Left ventricle myocardium superior (tissue), 1 donor: ENCODE data around the gene ATP4A. TPM values are rescaled to one million over a fixed set of nuclear protein-coding genes. Genes with fewer than 3 reads are reported as not detected.
"Not testable (repeated sequence)": the region's sequence is repeated elsewhere in the genome, so short reads cannot be mapped to it uniquely, and the experiment has no call there.

Experiments used
- ATAC-seq: fragments of 200-7000 bp; cut with Tn5 transposase; one replicate; pipeline ENCODE4 v1.9.1; 2020; ENCODE audit warnings: mild to moderate bottlenecking, moderate library complexity
- DNase-seq: peaks from one replicate; pipeline ENCODE4 v3.0.0-alpha.2; 2020
- intact Hi-C: fragments of 100-400 bp; cut with micrococcal nuclease; formaldehyde crosslinking; loops from one replicate; pipeline ENCODE4 v1.11.0; 2022
- long read RNA-seq: library from polyadenylated mRNA; unstranded; transcript quantifications from one replicate; pipeline ENCODE4 v2.0.0, GENCODE V29; 2021
- total RNA-seq: library from RNA; stranded (reverse); fragmentation: NEBNext Ultra II Directional; extraction: Animal tissue kit (Norgen Biotek cat#: 25700); gene quantifications from one replicate; pipeline ENCODE4 v1.2.1, GENCODE V29; 2021
- donor health status: DM: no; HTN: yes; CAD: no; lungs with severe emphysema.

The ATP4A gene
- not detected for total RNA-seq
- long read RNA-seq, result 0 reads

DNA sequence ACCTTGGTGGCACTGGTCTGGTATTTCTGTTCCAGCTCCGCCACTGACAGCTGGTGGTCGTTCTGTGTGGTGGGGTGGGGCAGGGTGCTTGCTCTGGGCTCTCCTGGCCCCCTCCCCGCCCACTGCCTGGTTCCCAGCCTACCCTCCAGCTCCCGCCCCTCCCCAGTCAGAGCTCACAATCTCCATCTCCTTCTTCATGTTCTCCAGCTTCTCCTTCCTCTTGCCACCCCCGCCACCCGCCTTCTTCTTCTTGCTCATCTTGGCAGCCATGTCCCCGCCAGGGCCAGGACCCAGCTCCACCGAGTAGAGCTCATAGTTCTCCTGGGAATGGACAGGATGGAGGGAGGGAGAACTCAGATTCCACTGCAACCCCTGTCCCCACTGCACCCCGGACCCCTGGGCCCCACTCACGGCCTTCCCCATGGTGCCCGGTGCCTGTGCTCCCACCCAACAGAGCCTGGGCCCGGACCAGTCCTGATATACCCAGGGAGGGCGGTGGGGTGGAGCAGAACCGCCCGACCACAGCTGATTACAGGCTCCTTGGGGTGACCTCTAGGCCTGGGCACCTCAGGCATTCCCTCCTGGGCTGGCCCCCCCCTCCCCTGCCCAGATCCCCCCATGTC lies at the start of gene ATP4A:
ATP4A (minus strand) TSS at position 452 of the 623 bp plus-strand sequence; CDS start at position 423, 29 bp downstream.
- no peak for DNase-seq
- ATAC-seq, result no peak
- intact Hi-C loops, result no loop called here

DNA sequence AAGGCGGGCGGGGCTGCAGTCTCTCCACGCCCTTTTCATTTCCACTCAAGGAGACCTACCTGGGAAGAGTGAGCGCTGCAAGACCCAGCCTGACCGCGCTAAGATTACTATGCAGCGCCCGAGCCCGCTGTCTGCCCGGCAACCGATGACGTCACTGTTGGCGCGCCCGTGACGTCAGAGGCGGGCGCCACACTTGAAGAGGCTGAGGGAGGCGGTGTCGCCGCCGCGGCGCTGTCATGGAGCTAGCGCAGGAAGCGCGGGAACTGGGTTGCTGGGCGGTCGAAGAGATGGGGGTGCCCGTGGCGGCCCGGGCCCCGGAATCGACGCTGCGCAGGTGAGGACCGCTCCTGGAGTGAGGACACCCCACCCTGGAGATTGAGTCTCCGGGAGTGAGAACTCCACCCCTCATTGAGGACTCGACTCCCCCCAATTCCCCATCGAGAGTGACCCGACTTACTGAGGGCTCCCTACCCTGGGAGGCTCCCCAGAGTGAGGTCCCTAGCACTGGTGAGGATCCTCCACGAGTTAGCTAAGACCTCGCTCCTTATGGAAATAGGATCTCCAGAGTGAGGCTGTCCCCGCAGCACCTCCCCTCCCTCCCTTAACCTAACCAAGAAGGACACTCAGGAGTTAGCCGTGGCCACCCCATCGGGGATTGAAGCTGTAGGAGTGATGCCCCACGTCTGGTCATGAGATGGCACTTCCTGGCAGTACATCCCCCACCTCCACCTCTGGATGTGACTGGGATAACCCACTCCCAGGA lies 49.3 kb upstream of the ATP4A start, which contains the start of gene HAUS5:
HAUS5 (plus strand) TSS at position 177 of the 763 bp plus-strand sequence; CDS start at position 237, 60 bp downstream.
- intact Hi-C loops, result no loop called here
- peak; percentile 98 for ATAC-seq
- peak; percentile 97 for DNase-seq

DNA sequence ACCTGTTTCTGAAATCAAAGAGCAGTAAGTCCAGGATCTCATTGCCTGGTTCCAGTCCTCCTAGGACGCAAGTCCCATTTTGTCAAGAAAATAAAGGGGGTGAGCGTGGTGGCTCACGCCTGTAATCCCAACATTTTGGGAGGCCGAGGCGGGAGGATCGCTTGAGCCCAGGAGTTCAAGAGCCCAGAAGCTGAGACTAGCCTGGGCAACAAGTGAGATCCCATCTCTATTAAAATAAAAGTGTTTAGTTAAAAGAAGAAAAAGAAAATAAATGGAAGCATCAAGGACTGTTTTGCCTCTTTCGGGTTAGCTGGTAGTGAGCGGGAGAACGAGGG lies 48.7 kb upstream of the ATP4A start:
- ATAC-seq (no peak), DNase-seq (no peak)
- intact Hi-C loops, result no loop called here

DNA sequence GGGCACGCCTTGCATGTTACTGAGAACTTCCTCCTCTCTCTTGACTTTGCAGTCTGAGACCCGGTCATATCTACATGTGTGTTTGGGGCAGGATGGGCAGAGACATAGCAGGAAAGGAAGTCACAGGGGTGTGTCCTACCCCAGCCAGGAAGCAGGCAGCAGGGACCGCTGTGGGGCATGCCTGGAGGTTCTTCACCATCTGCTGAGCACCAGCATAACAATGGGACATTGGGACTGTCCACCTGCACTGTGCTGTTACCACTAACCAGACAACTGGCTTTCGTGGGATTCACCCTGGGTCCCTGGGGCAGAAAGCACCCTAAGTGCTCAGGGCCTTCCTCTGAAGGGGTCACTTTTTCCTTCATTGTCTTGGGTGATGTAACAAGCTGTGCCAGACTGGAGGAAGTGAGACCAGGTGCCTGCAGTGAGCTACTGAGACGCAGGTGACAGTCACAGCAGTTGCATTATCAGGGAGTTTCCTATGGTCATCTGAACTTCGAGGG lies 46.4 kb upstream of the ATP4A start:
- intact Hi-C loops, result no loop called here
- DNase-seq, result no peak
- no peak for ATAC-seq

DNA sequence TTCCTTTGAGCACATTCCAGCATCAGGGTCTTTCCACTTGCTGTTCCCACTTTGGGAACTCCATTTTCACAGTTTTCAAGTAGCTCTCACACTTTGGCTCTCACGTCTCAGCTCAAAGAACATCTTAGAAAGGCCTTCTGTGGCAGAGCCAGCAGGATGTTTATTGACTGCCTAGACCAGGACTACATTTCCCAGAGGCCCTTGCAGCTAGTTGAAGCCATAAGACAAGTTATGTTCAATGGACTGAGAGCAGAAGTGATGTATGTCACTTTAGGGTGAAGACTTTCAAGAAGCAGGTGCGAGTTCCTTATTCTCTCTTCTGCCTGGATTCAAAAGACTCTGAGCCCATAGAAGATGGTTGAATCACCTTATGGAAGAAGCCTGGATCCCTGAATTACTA lies 44.8 kb upstream of the ATP4A start:
- no peak for DNase-seq
- intact Hi-C loops, result no loop called here
- no peak for ATAC-seq

DNA sequence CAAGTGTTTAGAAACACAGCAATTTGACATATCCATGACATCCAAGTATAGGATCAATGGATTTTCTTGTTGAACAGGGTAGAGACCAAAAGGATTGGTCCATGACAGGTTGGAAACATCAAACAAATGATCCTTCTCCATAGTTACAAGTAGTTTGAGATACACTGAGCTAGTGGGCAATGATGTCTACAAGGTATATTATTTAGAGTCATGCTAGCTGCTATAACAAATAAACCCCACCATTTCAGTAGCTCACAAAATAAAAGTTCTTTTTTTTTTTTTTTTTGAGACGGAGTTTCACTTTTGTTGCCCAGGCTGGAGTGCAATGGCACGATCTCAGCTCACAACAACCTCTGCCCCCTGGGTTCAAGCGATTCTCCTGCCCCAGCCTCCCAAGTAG lies 44.2 kb upstream of the ATP4A start:
- DNase-seq (no peak), ATAC-seq (no peak)
- intact Hi-C loops, result no loop called here

DNA sequence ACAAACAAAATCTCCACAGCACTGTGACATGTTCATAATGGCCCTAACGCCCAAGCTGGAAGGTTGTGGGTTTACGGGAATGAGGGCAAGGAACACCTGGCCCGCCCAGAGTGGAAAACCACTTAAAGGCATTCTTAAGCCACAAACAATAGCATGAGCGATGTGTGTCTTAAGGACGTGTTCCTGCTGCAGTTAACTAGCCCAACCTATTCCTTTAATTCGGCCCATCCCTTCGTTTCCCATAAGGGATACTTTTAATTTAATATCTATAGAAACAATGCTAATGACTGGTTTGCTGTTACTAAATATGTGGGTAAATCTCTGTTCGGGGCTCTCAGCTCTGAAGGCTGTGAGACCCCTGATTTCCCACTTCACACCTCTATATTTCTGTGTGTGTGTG lies 43.7 kb upstream of the ATP4A start:
- intact Hi-C loops, ATAC-seq, DNase-seq: not testable (repeated sequence)

DNA sequence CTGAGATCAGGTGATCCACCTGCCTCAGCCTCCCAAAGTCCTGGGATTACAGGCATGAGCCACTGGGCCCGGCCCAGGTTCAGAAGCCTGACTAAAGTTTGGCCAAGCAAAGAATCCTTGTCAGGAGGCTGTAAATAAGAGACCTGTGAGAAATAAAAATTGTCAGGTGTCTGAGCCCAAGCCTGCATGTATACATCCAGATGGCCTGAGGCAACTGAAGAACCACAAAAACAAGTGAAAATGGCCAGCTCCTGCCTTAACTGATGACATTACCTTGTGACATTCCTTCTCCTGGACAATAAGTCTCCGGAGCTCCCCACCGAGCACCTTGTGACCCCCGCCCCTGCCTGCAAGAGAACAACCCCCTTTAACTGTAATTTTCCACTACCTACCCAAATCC lies 41.0 kb upstream of the ATP4A start:
- ATAC-seq, intact Hi-C loops, DNase-seq: not testable (repeated sequence)

DNA sequence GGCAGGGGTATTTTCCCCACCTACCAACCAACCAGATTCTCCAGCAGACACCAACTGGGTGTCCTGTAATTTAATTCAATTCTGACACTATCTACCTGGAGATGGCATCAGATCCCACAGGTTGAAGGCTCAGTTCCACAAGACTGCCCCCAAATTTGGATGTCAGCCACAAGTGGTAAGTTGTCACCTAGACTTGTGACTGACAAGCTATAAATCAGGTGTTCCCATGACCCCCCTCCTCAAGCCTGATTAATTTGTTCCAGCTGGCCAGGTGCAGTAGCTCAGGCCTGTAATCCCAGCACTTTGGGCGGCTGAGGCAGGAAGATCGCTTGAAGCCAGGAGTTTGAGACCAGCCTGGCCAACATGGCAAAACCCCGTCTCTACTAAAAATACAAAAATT lies 38.5 kb upstream of the ATP4A start:
- ATAC-seq (no peak), DNase-seq (no peak)
- intact Hi-C loops, result no loop called here

DNA sequence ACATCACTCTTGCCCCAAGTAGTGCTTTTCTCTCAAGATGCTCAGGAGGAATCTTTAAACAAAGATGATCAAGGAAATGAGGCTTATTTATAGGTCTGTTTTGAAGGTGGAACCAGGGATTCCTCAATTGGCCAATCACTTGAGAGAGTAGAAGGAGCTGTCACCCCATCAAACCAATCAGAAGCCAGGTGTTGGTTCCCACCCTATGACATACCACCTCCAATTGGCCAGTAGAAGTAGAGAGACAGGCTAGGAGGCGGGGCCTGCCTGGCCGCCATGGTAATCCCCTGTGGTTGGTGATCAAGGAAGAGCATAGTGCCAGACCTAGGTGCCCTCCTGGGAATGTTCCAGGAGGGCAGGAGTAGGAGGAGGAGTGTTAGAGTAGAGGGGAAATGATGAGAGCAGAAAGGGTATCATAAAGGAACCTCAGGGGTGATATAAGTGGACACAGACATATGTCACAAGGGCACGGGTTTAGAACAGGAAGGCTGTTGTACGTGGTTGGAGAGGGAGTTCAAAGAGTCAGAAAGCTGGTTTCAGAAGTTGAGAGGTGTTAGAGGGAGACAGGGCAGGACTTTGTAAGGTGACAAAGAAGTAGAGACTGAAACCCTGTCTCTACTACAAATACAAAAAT lies 33.0 kb upstream of the ATP4A start:
- no peak for DNase-seq
- intact Hi-C loops, result no loop called here

DNA sequence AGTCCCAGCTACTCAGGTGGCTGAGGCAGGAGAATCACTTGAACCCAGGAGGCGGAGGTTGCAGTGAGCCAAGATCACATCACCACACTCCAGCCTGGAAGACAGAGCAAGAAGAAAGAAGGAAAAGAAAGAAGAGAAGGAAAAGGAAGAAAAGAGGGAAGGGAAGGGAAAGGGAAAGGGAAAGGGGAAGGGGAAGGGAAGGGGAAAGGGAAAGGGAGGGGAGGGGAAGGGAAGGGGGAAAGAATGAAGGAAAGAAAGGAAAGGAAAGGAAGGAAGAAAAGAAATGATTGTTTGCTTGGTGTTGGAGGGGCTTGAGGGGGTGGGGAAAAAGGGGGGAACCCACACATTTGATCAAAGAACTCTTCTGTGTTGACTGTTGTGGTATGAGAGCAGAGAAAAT lies 32.5 kb upstream of the ATP4A start:
- no peak for DNase-seq
- intact Hi-C loops, result no loop called here
- no peak for ATAC-seq

More for the DNA sequence above, 33.0 kb upstream of the ATP4A start:
- no peak for ATAC-seq

DNA sequence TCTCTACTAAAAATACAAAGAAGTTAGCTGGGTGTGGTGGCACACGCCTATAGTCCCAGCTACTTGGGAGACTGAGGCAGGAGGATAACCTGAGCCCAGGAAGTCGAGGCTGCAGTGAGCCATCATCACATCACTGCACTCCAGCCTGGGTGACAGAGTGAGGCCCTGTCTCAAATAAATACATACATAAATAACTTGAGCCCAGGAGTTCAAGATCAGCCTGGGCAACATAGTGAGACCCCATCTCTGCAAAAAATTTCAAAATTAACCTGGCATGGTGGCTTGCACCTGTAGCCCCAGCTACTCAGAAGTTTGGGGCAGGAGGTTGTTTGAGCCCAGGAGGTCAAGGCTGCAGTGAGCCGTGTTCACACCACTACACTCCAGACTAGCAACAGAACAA lies 31.6 kb upstream of the ATP4A start:
- DNase-seq, intact Hi-C loops, ATAC-seq: not testable (repeated sequence)

DNA sequence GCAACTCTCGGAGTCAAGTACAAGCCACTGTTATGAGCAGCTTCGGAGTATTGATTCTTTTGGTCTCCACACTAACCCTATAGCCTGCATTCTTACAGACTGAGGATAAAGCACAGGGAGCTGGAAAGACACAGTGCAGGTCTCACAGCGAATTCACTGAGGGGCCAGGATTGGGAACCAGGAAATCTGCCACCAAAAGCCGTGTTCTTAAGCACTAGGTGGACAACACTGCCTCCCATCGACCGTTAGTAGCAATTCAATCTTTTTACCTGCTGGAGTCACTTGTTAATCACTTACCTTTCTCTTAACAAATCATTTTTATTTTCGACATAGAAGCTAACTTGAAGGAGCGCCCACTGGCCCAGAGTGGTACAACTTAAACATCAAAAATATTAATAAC lies 28.8 kb upstream of the ATP4A start:
- DNase-seq (no peak), ATAC-seq (no peak)
- intact Hi-C loops, result no loop called here

DNA sequence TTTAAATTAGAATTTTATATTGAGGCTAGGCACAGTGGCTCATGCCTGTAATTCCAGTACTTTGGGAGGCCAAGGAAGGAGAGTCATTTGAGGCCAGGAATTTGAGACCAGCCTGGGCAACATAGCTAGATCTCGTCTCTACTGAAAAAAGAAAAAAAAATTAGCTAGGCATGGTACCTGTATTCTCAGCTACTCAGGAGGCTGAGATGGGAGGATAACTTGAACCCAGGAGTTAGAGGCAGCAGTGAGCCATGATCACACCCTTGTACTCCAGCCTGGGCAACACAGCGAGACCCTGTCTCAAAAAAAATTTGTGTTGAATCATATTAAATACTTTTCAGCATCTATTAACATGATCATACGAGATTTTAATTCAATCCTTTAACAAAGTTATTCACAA lies 27.4 kb upstream of the ATP4A start:
- intact Hi-C loops, result no loop called here
- DNase-seq (no peak), ATAC-seq (no peak)

DNA sequence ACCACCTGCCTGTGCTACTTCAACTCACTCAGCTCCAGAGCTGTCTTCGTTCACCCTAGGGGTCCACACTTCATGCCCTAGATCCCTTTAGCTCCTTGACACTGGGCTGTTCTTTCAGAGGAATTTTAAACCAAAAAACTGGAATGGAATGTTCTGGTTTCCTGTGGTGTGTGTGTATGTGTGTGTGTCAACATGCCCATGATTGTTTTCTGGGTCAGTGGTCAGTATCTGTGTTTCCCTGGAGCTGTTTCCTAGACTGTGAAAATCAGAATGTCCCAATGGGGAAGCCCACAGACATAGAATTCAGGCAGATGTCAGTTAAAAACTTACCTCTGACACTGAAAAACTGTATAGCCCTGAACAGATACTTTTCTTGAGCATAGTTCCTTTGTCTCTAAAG lies 23.9 kb upstream of the ATP4A start:
- intact Hi-C loops, result no loop called here
- no peak for ATAC-seq
- DNase-seq, result no peak

DNA sequence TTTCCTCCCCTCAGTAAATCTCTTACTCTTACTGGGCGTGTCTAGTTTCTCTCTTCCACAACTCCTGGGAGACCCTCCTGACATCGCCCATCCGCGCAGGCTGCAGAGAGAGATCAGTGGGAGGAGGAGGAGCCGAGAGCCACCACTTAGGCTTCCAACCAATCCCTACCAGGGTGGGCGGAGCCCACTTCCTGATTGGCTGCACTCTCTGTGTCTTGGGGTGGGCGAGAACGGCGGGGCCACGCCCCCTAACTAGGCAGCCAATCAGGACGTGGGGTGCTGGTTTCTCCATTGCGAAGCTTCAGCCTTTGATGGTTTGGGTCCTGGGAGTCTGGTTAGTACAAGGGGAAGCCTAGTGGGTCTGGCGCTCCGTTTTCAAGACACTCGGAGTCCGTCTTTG lies 22.4 kb upstream of the ATP4A start, which contains the start of gene PMIS2:
PMIS2 (plus strand) TSS at position 326 of the 400 bp plus-strand sequence. CDS start 87 bp downstream, outside the sequence.
- ATAC-seq, result no peak
- no peak for DNase-seq
- intact Hi-C loops, result no loop called here

DNA sequence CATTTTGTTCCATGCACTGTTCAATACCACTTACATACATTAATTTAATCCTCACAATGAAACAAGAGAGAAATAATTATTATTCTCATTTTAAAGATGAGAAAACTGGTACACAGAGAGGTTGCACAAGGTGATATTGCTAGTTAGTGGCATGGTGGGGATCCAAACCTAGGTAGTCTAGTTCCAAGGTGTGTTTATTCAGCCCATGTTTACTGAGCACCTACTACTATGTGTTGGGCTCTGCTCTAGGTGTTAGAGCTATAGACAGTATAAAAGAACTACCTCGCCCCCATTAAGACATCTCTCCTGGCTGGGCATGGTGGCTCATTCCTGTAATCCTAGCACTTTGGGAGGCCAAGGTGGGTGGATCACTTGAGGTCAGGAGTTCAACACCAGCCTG lies 19.3 kb upstream of the ATP4A start:
- intact Hi-C loops, result no loop called here
- DNase-seq (no peak), ATAC-seq (no peak)

DNA sequence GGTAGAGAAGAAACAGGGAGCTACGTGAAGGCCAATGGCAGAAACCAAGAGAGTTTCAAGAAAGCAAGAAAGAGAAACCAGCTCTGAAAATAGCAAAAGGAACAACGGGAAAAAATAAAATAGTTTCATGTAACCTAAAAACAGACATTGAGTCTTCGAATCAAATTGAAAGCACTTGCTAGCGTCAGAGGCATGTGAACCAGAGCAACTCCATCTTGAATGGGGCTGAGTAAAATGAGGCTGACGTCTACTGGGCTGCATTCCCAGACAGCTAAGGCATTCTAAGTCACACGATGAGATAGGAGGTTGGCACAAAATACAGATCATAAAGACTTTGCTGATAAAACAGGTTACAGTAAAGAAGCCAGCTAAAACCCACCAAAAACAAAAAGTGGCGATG lies 15.2 kb upstream of the ATP4A start:
- DNase-seq (no peak), ATAC-seq (no peak)
- intact Hi-C loops, result no loop called here

DNA sequence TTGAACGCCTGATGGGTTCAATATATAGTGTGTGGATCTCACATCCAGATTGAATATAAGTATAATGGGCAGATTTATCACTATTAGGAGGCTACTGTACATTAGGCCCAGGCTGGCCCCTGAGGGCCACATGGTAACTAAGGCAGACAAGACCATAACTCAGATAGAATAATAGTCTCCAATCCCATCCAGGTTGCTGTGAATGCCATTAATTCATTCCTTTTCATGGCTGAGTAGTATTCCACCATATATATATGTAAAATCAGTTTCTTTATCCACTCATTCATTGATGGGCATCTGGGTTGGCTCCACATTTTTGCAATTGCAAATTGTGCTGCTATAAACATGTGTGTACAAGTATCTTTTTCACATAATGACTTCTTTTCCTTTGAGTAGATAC lies 14.5 kb upstream of the ATP4A start:
- no peak for DNase-seq
- no peak for ATAC-seq
- intact Hi-C loops, result no loop called here

DNA sequence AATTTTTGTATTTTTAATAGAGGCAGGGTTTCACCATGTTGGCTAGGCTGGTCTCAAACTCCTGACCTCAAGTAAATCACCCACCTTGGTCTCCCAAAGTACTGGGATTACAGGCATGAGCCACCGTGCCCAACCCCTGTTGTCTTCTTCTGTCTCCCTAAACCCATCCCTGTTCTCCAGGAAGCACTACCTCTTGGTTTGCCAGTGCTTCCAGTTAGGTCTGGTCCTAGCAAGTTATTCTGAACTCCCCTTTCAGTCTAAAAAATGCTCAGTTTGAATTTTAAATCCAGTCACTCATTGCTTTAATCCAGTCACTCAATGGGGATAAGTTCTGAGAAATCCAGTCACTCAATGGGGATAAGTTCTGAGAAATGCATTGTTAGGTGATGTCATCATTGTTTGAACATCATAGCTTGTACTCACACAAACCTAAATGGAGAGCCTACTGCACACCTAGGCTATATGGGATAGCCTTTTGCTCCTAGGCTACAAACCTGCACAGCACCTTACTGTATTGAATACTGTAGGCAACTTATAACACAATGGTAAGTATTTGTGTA lies 8.0 kb upstream of the ATP4A start:
- ATAC-seq (no peak), DNase-seq (no peak)
- intact Hi-C loops, result no loop called here
